HEK293 (cell line): Measurements from ENCODE around the gene SHE.

Experiments
- CTCF ChIA-PET: fragments of 350-600 bp; formaldehyde crosslinking; extraction: SDS; loops from one replicate; lab custom pipeline; 2021; ENCODE audit warnings: antibody characterized with exemption; lab: Yijun Ruan, JAX
- POLR2A ChIA-PET: fragments of 300-600 bp; formaldehyde crosslinking; extraction: SDS; loops from one replicate; lab custom pipeline; 2020; ENCODE audit warnings: antibody characterized with exemption, inconsistent platforms; lab: Yijun Ruan, JAX
- H3K27ac ChIP-seq: fragments of 200-500 bp; sonication (Bioruptor generic); 2 replicates; pipeline ENCODE4 v1.5.1; 2014; ENCODE audit warnings: low read depth, low read length, control low read depth, inconsistent platforms; ENCODE audit errors: extremely low read depth
- H3K36me3 ChIP-seq, 2 experiments: fragments of 200-500 bp in 1 of 2; sonication (Bioruptor generic) in 1 of 2; 1 replicate in 1 of 2; 2 replicates in 1 of 2; pipeline ENCODE4 v1.5.1; 2014 to 2017; ENCODE audit warnings: inconsistent platforms in 2 of 2, low read length in 2 of 2; ENCODE audit not compliant: control insufficient read depth in 2 of 2, insufficient read depth in 1 of 2
- H3K4me1 ChIP-seq: fragments of 200-500 bp; sonication (Bioruptor generic); 2 replicates; pipeline ENCODE4 v1.5.1; 2014; ENCODE audit warnings: mild to moderate bottlenecking, low read length, inconsistent platforms; ENCODE audit not compliant: control insufficient read depth, insufficient read depth
- H3K4me3 ChIP-seq: 2 replicates; pipeline ENCODE4 v1.5.1; 2011; ENCODE audit warnings: low read depth, mild to moderate bottlenecking, control low read depth, low read length, moderate library complexity
- H3K9me3 ChIP-seq: fragments of 200-500 bp; sonication (Bioruptor generic); 2 replicates; pipeline ENCODE4 v1.5.1; 2014; ENCODE audit warnings: low read depth, low read length, inconsistent platforms; ENCODE audit not compliant: control insufficient read depth, insufficient read depth
- IKZF3 ChIP-seq: fragments of 450-650 bp; IDR thresholded peaks from 2 replicates; pipeline ENCODE4 v1.5.0; 2018; ENCODE audit warnings: missing biosample characterization, mild to moderate bottlenecking, missing genetic modification characterization, moderate library complexity
- PATZ1 ChIP-seq: fragments of 450-650 bp; formaldehyde crosslinking; IDR thresholded peaks from 2 replicates; pipeline ENCODE4 v1.5.1; 2016; ENCODE audit warnings: missing biosample characterization, missing genetic modification characterization
- SETDB1 ChIP-seq: IDR thresholded peaks from one replicate; pipeline ENCODE4 v1.6.1; 2017; ENCODE audit warnings: mild to moderate bottlenecking, low read length, moderate library complexity, mixed read lengths; ENCODE audit not compliant: insufficient read length
- SP2 ChIP-seq: fragments of 450-650 bp; formaldehyde crosslinking; IDR thresholded peaks from 2 replicates; pipeline ENCODE4 v1.5.1; 2016; ENCODE audit warnings: missing biosample characterization, missing genetic modification characterization
- TSHZ1 ChIP-seq: fragments of 450-650 bp; formaldehyde crosslinking; IDR thresholded peaks from 2 replicates; pipeline ENCODE4 v1.5.1; 2016; ENCODE audit warnings: missing biosample characterization, missing genetic modification characterization, borderline replicate concordance
- ZBTB17 ChIP-seq: fragments of 450-650 bp; formaldehyde crosslinking; IDR thresholded peaks from 2 replicates; pipeline ENCODE4 v1.5.1; 2016; ENCODE audit warnings: missing biosample characterization, missing genetic modification characterization
- ZBTB21 ChIP-seq: fragments of 450-650 bp; formaldehyde crosslinking; IDR thresholded peaks from 2 replicates; pipeline ENCODE4 v1.5.1; 2017; ENCODE audit warnings: missing biosample characterization, missing genetic modification characterization
- ZNF132 ChIP-seq: fragments of 450-650 bp; formaldehyde crosslinking; IDR thresholded peaks from 2 replicates; pipeline ENCODE4 v1.5.1; 2017; ENCODE audit warnings: missing biosample characterization, missing genetic modification characterization, borderline replicate concordance
- ZNF202 ChIP-seq: fragments of 450-650 bp; formaldehyde crosslinking; IDR thresholded peaks from 2 replicates; pipeline ENCODE4 v1.5.1; 2016; ENCODE audit warnings: missing biosample characterization, missing genetic modification characterization, borderline replicate concordance
- ZNF221 ChIP-seq: fragments of 450-650 bp; formaldehyde crosslinking; IDR thresholded peaks from 2 replicates; pipeline ENCODE4 v1.5.1; 2017; ENCODE audit warnings: missing biosample characterization, missing genetic modification characterization, borderline replicate concordance
- ZNF23 ChIP-seq: fragments of 450-650 bp; formaldehyde crosslinking; IDR thresholded peaks from 2 replicates; pipeline ENCODE4 v1.5.1; 2016; ENCODE audit warnings: missing biosample characterization, missing genetic modification characterization, borderline replicate concordance
- ZNF248 ChIP-seq: fragments of 450-650 bp; formaldehyde crosslinking; IDR thresholded peaks from 2 replicates; pipeline ENCODE4 v1.5.1; 2017; ENCODE audit warnings: missing biosample characterization, missing genetic modification characterization
- ZNF426 ChIP-seq: fragments of 450-650 bp; formaldehyde crosslinking; IDR thresholded peaks from 2 replicates; pipeline ENCODE4 v1.5.1; 2017; ENCODE audit warnings: missing biosample characterization, missing genetic modification characterization, mild to moderate bottlenecking, inconsistent platforms, moderate library complexity
- ZNF514 ChIP-seq: fragments of 450-650 bp; formaldehyde crosslinking; IDR thresholded peaks from 2 replicates; pipeline ENCODE4 v1.5.1; 2016; ENCODE audit warnings: missing biosample characterization, missing genetic modification characterization
- ZNF544 ChIP-seq: fragments of 450-650 bp; formaldehyde crosslinking; IDR thresholded peaks from 2 replicates; pipeline ENCODE4 v1.5.0; 2017; ENCODE audit warnings: missing biosample characterization, missing genetic modification characterization
- ZNF548 ChIP-seq: fragments of 450-650 bp; formaldehyde crosslinking; IDR thresholded peaks from 2 replicates; pipeline ENCODE4 v1.5.1; 2016; ENCODE audit warnings: missing biosample characterization, missing genetic modification characterization
- ZNF549 ChIP-seq: fragments of 450-650 bp; IDR thresholded peaks from 2 replicates; pipeline ENCODE4 v1.5.1; 2018; ENCODE audit warnings: missing biosample characterization, missing genetic modification characterization, mild to moderate bottlenecking, inconsistent platforms, moderate library complexity
- ZNF555 ChIP-seq: fragments of 450-650 bp; formaldehyde crosslinking; conservative IDR thresholded peaks from 2 replicates; pipeline ENCODE4 v1.5.1; 2017; ENCODE audit warnings: missing biosample characterization, mild to moderate bottlenecking, missing genetic modification characterization, inconsistent platforms
- ZNF658 ChIP-seq: fragments of 450-650 bp; formaldehyde crosslinking; IDR thresholded peaks from 2 replicates; pipeline ENCODE4; 2016; ENCODE audit warnings: missing biosample characterization, missing genetic modification characterization
- ZNF830 ChIP-seq: fragments of 450-650 bp; IDR thresholded peaks from 2 replicates; pipeline ENCODE4 v1.5.0; 2018; ENCODE audit warnings: missing biosample characterization, missing genetic modification characterization, low read depth, mild to moderate bottlenecking, moderate library complexity
- ZNF843 ChIP-seq: fragments of 450-650 bp; formaldehyde crosslinking; IDR thresholded peaks from 2 replicates; pipeline ENCODE4 v1.5.1; 2016; ENCODE audit warnings: missing biosample characterization, missing genetic modification characterization
- ZSCAN16 ChIP-seq: fragments of 450-650 bp; formaldehyde crosslinking; IDR thresholded peaks from 2 replicates; pipeline ENCODE4 v1.5.1; 2016; ENCODE audit warnings: missing biosample characterization, missing genetic modification characterization
- TF ChIP-seq, protein P1 (sequence below): fragments of 450-650 bp; formaldehyde crosslinking; IDR thresholded peaks from 2 replicates; pipeline ENCODE4 v1.5.1; 2016; ENCODE audit warnings: missing biosample characterization, missing genetic modification characterization, borderline replicate concordance
- TF ChIP-seq, protein P2 (sequence below): fragments of 450-650 bp; formaldehyde crosslinking; IDR thresholded peaks from 2 replicates; pipeline ENCODE4 v1.5.1; 2017; ENCODE audit warnings: missing biosample characterization, missing genetic modification characterization

SHE gene

GRCh38 chr1:154485106-154485505 is 17.1 kb downstream of the SHE start (continued):
- TF ChIP-seq ZNF658 (tag by site-specific recombination), result no peak
- TF ChIP-seq ZBTB21 (tag by site-specific recombination), result no peak

GRCh38 chr1:154483941-154484803 is 18.0 kb downstream of the SHE start:
- H3K9me3 ChIP-seq, result no peaks in the 10 kb centered on the region
- H3K27ac ChIP-seq, result no peak overlapping the region
- CTCF ChIA-PET, result interaction anchor here (0.6 to 11.0 kb wide), 8 partner anchors 42 to 394 kb away, joined by 3 to 205 read pairs (median 3); no protein-coding TSS in a partner anchor
- POLR2A ChIA-PET, result interaction anchor here (0.6 to 1.1 kb wide), 3 partner anchors 56 to 64 kb away, joined by 3 to 7 read pairs (median 3); no protein-coding TSS in a partner anchor
- peaks cover 3% of the 10 kb centered on the region; the same call in 1 of the 2 replicates for H3K4me1 ChIP-seq
- no peak overlapping the region for H3K4me3 ChIP-seq
- no peaks in the 10 kb centered on the region for H3K36me3 ChIP-seq
- TF ChIP-seq ZBTB17 (tag by site-specific recombination) (peak; percentile 95), ZNF555 (no peak), ZNF548 (tag by site-specific recombination) (no peak), ZNF843 (tag by site-specific recombination) (peak; percentile 75), SP2 (tag by site-specific recombination) (peak; percentile 7), TSHZ1 (tag by site-specific recombination) (peak; percentile 86), ZNF23 (tag by site-specific recombination) (no peak), ZNF549 (0 out of 2 replicates have a peak, but pooled peaks have one; percentile 8), ZNF221 (tag by site-specific recombination) (no peak), ZNF830 (tag by site-specific recombination) (no peak), ZSCAN16 (no peak), ZNF248 (tag by site-specific recombination) (no peak), ZNF202 (tag by site-specific recombination) (no peak), ZNF426 (no peak), SETDB1 (no peak), ZNF132 (tag by site-specific recombination) (no peak), IKZF3 (0 out of 2 replicates have a peak, but pooled peaks have one; percentile 49), ZNF514 (no peak), ZNF544 (no peak), PATZ1 (tag by site-specific recombination) (peak; percentile 34; the same call in 1 of the 2 replicates)
- TF ChIP-seq, protein P1, sequence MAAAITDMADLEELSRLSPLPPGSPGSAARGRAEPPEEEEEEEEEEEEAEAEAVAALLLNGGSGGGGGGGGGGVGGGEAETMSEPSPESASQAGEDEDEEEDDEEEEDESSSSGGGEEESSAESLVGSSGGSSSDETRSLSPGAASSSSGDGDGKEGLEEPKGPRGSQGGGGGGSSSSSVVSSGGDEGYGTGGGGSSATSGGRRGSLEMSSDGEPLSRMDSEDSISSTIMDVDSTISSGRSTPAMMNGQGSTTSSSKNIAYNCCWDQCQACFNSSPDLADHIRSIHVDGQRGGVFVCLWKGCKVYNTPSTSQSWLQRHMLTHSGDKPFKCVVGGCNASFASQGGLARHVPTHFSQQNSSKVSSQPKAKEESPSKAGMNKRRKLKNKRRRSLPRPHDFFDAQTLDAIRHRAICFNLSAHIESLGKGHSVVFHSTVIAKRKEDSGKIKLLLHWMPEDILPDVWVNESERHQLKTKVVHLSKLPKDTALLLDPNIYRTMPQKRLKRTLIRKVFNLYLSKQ (tag by site-specific recombination), result no peak
- TF ChIP-seq, protein P2, sequence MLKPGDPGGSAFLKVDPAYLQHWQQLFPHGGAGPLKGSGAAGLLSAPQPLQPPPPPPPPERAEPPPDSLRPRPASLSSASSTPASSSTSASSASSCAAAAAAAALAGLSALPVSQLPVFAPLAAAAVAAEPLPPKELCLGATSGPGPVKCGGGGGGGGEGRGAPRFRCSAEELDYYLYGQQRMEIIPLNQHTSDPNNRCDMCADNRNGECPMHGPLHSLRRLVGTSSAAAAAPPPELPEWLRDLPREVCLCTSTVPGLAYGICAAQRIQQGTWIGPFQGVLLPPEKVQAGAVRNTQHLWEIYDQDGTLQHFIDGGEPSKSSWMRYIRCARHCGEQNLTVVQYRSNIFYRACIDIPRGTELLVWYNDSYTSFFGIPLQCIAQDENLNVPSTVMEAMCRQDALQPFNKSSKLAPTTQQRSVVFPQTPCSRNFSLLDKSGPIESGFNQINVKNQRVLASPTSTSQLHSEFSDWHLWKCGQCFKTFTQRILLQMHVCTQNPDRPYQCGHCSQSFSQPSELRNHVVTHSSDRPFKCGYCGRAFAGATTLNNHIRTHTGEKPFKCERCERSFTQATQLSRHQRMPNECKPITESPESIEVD (tag by site-specific recombination), result peak; percentile 45; the same call in 1 of the 2 replicates
